Muscle of arm (tissue), 12 donors: ENCODE data around the gene MTFR1L. TPM values are rescaled to one million over a fixed set of nuclear protein-coding genes. Genes with fewer than 3 reads are reported as not detected.

Experiments used
- DNase-seq: peaks from one replicate; pipeline ENCODE4 v3.0.0-alpha.2; 2013
- polyA plus RNA-seq, 12 donors: library from polyadenylated mRNA; unstranded; fragments of 120-200 nt; gene quantifications; one replicate each; pipeline ENCODE4 v1.2.1, GENCODE V29; 2013; ENCODE audit not compliant: insufficient read length in 12 of 12

Gene MTFR1L
- polyA plus RNA-seq, 12 donors, result 58.6 to 85.0 (median 65.0) TPM; not detected in 1

GRCh38 chr1:25858494-25858893, 38.7 kb downstream of the MTFR1L start:
- no peak for DNase-seq

GRCh38 chr1:25858906-25859789, 39.4 kb downstream of the MTFR1L start, which contains the start of gene AUNIP:
AUNIP (minus strand) TSS chr1:25859457; CDS start chr1:25859357, 100 bp downstream.
- peak; percentile 85 for DNase-seq

- no peak for DNase-seq
Measured at GRCh38 chr1:25861316-25862286, 41.8 kb downstream of the MTFR1L start.

GRCh38 chr1:25862785-25863485, 43.2 kb downstream of the MTFR1L start:
- DNase-seq, result no peak

GRCh38 chr1:25863486-25864262, 43.9 kb downstream of the MTFR1L start:
- no peak for DNase-seq

GRCh38 chr1:25864434-25864833, 44.7 kb downstream of the MTFR1L start:
- no peak for DNase-seq

- DNase-seq, result no peak
Measured at GRCh38 chr1:25866288-25866687, 46.5 kb downstream of the MTFR1L start.

GRCh38 chr1:25867210-25867991, 47.6 kb downstream of the MTFR1L start:
- no peak for DNase-seq

GRCh38 chr1:25869909-25870606, 50.3 kb downstream of the MTFR1L start:
- DNase-seq, result no peak

- DNase-seq, result no peak
Measured at GRCh38 chr1:25870614-25871013, 50.9 kb downstream of the MTFR1L start.

- DNase-seq, result no peak
Measured at GRCh38 chr1:25871086-25871703, 51.4 kb downstream of the MTFR1L start.

GRCh38 chr1:25871704-25872494, 52.1 kb downstream of the MTFR1L start:
- no peak for DNase-seq

- no peak for DNase-seq
Measured at GRCh38 chr1:25872713-25873112, 53.0 kb downstream of the MTFR1L start.

- no peak for DNase-seq
Measured at GRCh38 chr1:25873120-25873519, 53.4 kb downstream of the MTFR1L start.

- no peak for DNase-seq
Measured at GRCh38 chr1:25874209-25874608, 54.5 kb downstream of the MTFR1L start.

- no peak for DNase-seq
Measured at GRCh38 chr1:25874635-25875153, 54.9 kb downstream of the MTFR1L start.

GRCh38 chr1:25875154-25875855, 55.6 kb downstream of the MTFR1L start, which contains the start of gene PAQR7:
PAQR7 (minus strand) TSS chr1:25875708; CDS start chr1:25863839, 11,869 bp downstream.
- peak; percentile 77 for DNase-seq
